ENCODE measurements around the gene IFNG-AS1. TPM values are rescaled to one million over a fixed set of nuclear protein-coding genes. Genes with fewer than 3 reads are reported as not detected.

Gene IFNG-AS1
- total RNA-seq, 2 experiments from 2014 or later = 15.7 to 36.8 TPM

- no peak overlapping the region for H3K4me3 ChIP-seq (ENCODE audit: low read depth, low read length, poor library complexity, severe bottlenecking)
- TF ChIP-seq EZH2phosphoT487 (IDR thresholded peaks at IDR 0.05; ENCODE audit: borderline replicate concordance, low read depth, low read length) = no peak
- TF ChIP-seq, protein P1, sequence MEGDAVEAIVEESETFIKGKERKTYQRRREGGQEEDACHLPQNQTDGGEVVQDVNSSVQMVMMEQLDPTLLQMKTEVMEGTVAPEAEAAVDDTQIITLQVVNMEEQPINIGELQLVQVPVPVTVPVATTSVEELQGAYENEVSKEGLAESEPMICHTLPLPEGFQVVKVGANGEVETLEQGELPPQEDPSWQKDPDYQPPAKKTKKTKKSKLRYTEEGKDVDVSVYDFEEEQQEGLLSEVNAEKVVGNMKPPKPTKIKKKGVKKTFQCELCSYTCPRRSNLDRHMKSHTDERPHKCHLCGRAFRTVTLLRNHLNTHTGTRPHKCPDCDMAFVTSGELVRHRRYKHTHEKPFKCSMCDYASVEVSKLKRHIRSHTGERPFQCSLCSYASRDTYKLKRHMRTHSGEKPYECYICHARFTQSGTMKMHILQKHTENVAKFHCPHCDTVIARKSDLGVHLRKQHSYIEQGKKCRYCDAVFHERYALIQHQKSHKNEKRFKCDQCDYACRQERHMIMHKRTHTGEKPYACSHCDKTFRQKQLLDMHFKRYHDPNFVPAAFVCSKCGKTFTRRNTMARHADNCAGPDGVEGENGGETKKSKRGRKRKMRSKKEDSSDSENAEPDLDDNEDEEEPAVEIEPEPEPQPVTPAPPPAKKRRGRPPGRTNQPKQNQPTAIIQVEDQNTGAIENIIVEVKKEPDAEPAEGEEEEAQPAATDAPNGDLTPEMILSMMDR (conservative IDR thresholded peaks at IDR 0.05; ENCODE audit: low read length) = no peak
- intact Hi-C loops (cut with micrococcal nuclease; ENCODE audit: unreplicated experiment) = no loop called here
- H3K27ac ChIP-seq (ENCODE audit: low read depth, low read length, poor library complexity, severe bottlenecking) = no peak overlapping the region
- H2AFZ ChIP-seq (ENCODE audit: low read length) = no peak overlapping the region
- H4K20me1 ChIP-seq (ENCODE audit: insufficient read depth, low read length) = no peaks in the 10 kb centered on the region
- no TSS peak for BruUV-seq (replicated peaks)
- no peaks in the 10 kb centered on the region for H3K36me3 ChIP-seq (ENCODE audit: insufficient read depth, low read length)
- H3K79me2 ChIP-seq (ENCODE audit: insufficient read depth, low read depth, low read length) = no peaks in the 10 kb centered on the region
- peaks cover 25% of the 10 kb centered on the region for H3K4me1 ChIP-seq (ENCODE audit: insufficient read depth, low read length, poor library complexity, severe bottlenecking)
- no peak for DNase-seq (ENCODE audit: low spot score)
- no peak overlapping the region for H3K4me2 ChIP-seq (ENCODE audit: low read length)
- ChIA-PET CTCF (ENCODE audit: unreplicated experiment) (no interaction called here), POLR2A (interaction anchor here (1.1 to 1.2 kb wide), 2 partner anchors 20 to 23 kb away, joined by 3 read pairs; partner anchors contain the start of gene IFNG-AS1)
- no peaks in the 10 kb centered on the region for H3K9me3 ChIP-seq (ENCODE audit: low read length)
- 0 out of 2 replicates have a peak, but pooled peaks cover 3% of the 10 kb centered on the region for H3K9me2 ChIP-seq (ENCODE audit: insufficient read depth, low read length)
Observed at GRCh38 chr12:67968725-67969124, 20.5 kb upstream of the IFNG-AS1 start.

DNA sequence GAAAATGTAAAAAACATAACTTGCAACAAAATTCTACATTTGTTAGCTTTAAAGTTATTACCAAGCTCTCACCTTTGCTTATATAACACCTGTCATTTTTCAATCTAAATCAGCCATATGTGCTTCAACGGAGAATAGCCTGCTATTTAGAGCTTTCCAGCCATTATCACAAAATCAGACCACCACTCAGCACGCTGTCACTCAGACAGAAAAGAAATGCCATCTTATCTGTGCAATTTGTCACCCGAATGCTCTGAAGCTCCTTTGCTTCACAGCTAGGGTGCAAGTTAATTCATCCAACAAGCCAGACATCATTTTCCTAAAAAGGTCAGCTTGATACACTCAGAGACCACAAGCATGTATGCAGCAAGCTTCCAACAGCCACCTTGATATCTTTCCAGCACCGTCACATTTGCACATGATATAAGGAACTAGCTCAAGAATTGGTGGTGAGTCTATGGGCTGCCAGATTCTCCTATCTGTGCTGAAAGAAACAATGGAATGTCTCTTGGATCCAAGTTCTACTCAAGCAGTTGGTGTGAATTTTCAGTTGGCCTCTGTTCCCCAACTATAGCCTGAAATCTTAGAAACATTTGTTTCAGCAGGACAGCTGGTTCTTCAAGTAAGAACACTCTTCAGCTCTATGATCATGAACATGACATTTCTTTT, 20.0 kb upstream of the IFNG-AS1 start:
- intact Hi-C loops (cut with micrococcal nuclease; ENCODE audit: unreplicated experiment) = no loop called here

More for the DNA sequence above, 20.0 kb upstream of the IFNG-AS1 start:
- TF ChIP-seq EZH2phosphoT487 (IDR thresholded peaks at IDR 0.05; ENCODE audit: borderline replicate concordance, low read depth, low read length) = no peak
- TF ChIP-seq, protein P1 (conservative IDR thresholded peaks at IDR 0.05; ENCODE audit: low read length) = no peak
- Histone ChIP-seq H3K9me2 (ENCODE audit: insufficient read depth, low read length) (no peaks in the 10 kb centered on the region), H3K4me3 (ENCODE audit: low read depth, low read length, poor library complexity, severe bottlenecking) (no peak overlapping the region), H3K4me2 (ENCODE audit: low read length) (no peak overlapping the region), H3K36me3 (ENCODE audit: insufficient read depth, low read length) (no peaks in the 10 kb centered on the region), H3K4me1 (ENCODE audit: insufficient read depth, low read length, poor library complexity, severe bottlenecking) (peaks cover 25% of the 10 kb centered on the region), H3K9me3 (ENCODE audit: low read length) (no peaks in the 10 kb centered on the region), H4K20me1 (ENCODE audit: insufficient read depth, low read length) (no peaks in the 10 kb centered on the region), H3K79me2 (ENCODE audit: insufficient read depth, low read depth, low read length) (no peaks in the 10 kb centered on the region), H3K27ac (ENCODE audit: low read depth, low read length, poor library complexity, severe bottlenecking) (no peak overlapping the region), H2AFZ (ENCODE audit: low read length) (no peak overlapping the region)
- BruUV-seq (replicated peaks) = no TSS peak
- ChIA-PET POLR2A (interaction anchor here (0.6 to 1.2 kb wide), 3 partner anchors 17 to 23 kb away, joined by 3 read pairs; partner anchors contain the start of gene IFNG-AS1), CTCF (ENCODE audit: unreplicated experiment) (no interaction called here)
- DNase-seq (ENCODE audit: low spot score) = no peak

Measured in OCI-LY7 (cell line).